Mesendoderm (in vitro differentiated cells): ENCODE data around the gene S100A7A.

Experiments
- DNase-seq: peaks from one replicate; pipeline ENCODE4 v3.0.0; 2013
- H2AK5ac ChIP-seq: 2 replicates; pipeline ENCODE4 v1.6.1; 2013; ENCODE audit warnings: low read length, inconsistent platforms
- H2BK120ac ChIP-seq: 2 replicates; pipeline ENCODE4 v1.6.1; 2013; ENCODE audit warnings: low read depth, mild to moderate bottlenecking, low read length, moderate library complexity, mixed read lengths
- H2BK15ac ChIP-seq: replicated peaks from 2 replicates; pipeline ENCODE4 v1.6.1; 2013; ENCODE audit warnings: low read depth, mild to moderate bottlenecking, moderate library complexity
- H2BK5ac ChIP-seq: 2 replicates; pipeline ENCODE4 v1.6.1; 2013; ENCODE audit warnings: low read length, inconsistent platforms
- H3K18ac ChIP-seq: 2 replicates; pipeline ENCODE4 v1.6.1; 2013; ENCODE audit warnings: mild to moderate bottlenecking, low read length, mixed read lengths
- H3K23ac ChIP-seq: one replicate; pipeline ENCODE4 v1.6.1; 2013; ENCODE audit warnings: low read length
- H3K27ac ChIP-seq: 2 replicates; pipeline ENCODE4 v1.5.1; 2013; ENCODE audit warnings: low read depth, mild to moderate bottlenecking, inconsistent platforms, low read length, moderate library complexity
- H3K27me3 ChIP-seq: 2 replicates; pipeline ENCODE4 v1.6.1; 2013; ENCODE audit warnings: low read length, control low read depth, mild to moderate bottlenecking, inconsistent platforms; ENCODE audit not compliant: insufficient read depth, poor library complexity
- H3K36me3 ChIP-seq: 2 replicates; pipeline ENCODE4 v1.6.1; 2013; ENCODE audit warnings: low read length, inconsistent platforms; ENCODE audit not compliant: control insufficient read depth, insufficient read depth
- H3K4ac ChIP-seq: one replicate; pipeline ENCODE4 v1.6.1; 2013; ENCODE audit warnings: low read depth, mild to moderate bottlenecking, low read length, moderate library complexity
- H3K4me1 ChIP-seq: 2 replicates; pipeline ENCODE4 v1.6.1; 2013; ENCODE audit warnings: low read depth, low read length, inconsistent platforms; ENCODE audit not compliant: control insufficient read depth
- H3K4me2 ChIP-seq: 2 replicates; pipeline ENCODE4 v1.6.1; 2013; ENCODE audit warnings: low read length
- H3K4me3 ChIP-seq: 2 replicates; pipeline ENCODE4 v1.5.1; 2013; ENCODE audit warnings: mild to moderate bottlenecking, low read length
- H3K56ac ChIP-seq: one replicate; pipeline ENCODE4 v1.6.1; 2013; ENCODE audit warnings: low read length
- H3K79me1 ChIP-seq: 2 replicates; pipeline ENCODE4 v1.6.1; 2013; ENCODE audit warnings: low read length, inconsistent platforms
- H3K79me2 ChIP-seq: 2 replicates; pipeline ENCODE4 v1.6.1; 2013; ENCODE audit warnings: mild to moderate bottlenecking, low read length; ENCODE audit not compliant: control insufficient read depth, insufficient read depth
- H3K9ac ChIP-seq: 2 replicates; pipeline ENCODE4 v1.6.1; 2013; ENCODE audit warnings: low read length, inconsistent platforms
- H4K5ac ChIP-seq: one replicate; pipeline ENCODE4 v1.6.1; 2013; ENCODE audit warnings: low read length
- H4K8ac ChIP-seq: one replicate; pipeline ENCODE4 v1.6.1; 2013; ENCODE audit warnings: low read depth, mild to moderate bottlenecking, control low read depth, low read length, moderate library complexity
- WGBS: extraction: QIAGEN DNeasy Blood & Tissue Kit; methylation state at CpG from one replicate; pipeline ENCODE4 v1.1.7; 2013; ENCODE audit warnings: low lambda C conversion rate, missing lambda C conversion rate; ENCODE audit not compliant: insufficient coverage; ENCODE audit errors: extremely low coverage; 5-methylcytosine and 5-hydroxymethylcytosine counted together

The S100A7A gene

DNA sequence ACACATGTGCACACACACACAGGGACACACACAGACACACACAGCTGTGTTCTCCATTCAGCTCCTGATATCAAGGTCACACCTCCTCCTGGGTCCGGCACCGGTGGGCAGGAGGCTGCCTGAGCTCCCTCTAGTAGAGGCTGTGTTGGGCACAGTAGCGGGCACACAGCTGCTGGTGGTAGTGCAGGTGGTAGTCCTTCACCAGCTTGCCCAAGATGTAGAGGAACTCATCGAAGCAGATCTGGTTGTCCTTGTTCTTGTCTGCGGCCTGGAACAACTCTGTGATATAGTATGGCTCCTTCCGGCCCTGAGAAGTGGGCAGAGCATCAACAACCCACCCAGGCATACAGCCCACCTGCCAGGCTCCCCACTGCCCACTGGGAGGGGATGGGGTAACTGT, 19.9 kb upstream of the S100A7A start:
- Histone ChIP-seq H3K27me3 (no peaks in the 10 kb centered on the region), H2BK15ac (no peak overlapping the region), H3K4ac (no peak overlapping the region), H3K18ac (no peak overlapping the region), H3K27ac (no peak overlapping the region), H4K8ac (no peak overlapping the region), H2BK120ac (no peak overlapping the region), H3K4me1 (no peaks in the 10 kb centered on the region), H3K4me2 (no peak overlapping the region), H2BK5ac (no peak overlapping the region), H3K4me3 (no peak overlapping the region), H4K5ac (no peak overlapping the region), H3K56ac (no peak overlapping the region), H3K79me1 (no peaks in the 10 kb centered on the region), H2AK5ac (no peak overlapping the region), H3K9ac (no peak overlapping the region), H3K36me3 (no peaks in the 10 kb centered on the region), H3K23ac (no peak overlapping the region), H3K79me2 (no peaks in the 10 kb centered on the region)
- no peak for DNase-seq
- WGBS, result no CpG with 5 or more reads among the region's 6 CpGs

GRCh38 chr1:153397051-153397923, 19.0 kb upstream of the S100A7A start:
- H3K18ac ChIP-seq, result no peak overlapping the region
- H3K79me1 ChIP-seq, result no peaks in the 10 kb centered on the region
- H3K4me3 ChIP-seq, result no peak overlapping the region
- no peak overlapping the region for H3K56ac ChIP-seq
- no peak overlapping the region for H3K9ac ChIP-seq
- no peak overlapping the region for H3K4ac ChIP-seq
- no peak overlapping the region for H3K23ac ChIP-seq
- no peak overlapping the region for H3K27ac ChIP-seq
- no peaks in the 10 kb centered on the region for H3K27me3 ChIP-seq
- DNase-seq, result no peak
- H2BK5ac ChIP-seq, result no peak overlapping the region
- no peak overlapping the region for H2BK120ac ChIP-seq
- H2AK5ac ChIP-seq, result no peak overlapping the region
- no peak overlapping the region for H4K5ac ChIP-seq
- H4K8ac ChIP-seq, result no peak overlapping the region
- no CpG with 5 or more reads among the region's 19 CpGs for WGBS
- H3K36me3 ChIP-seq, result no peaks in the 10 kb centered on the region
- no peaks in the 10 kb centered on the region for H3K79me2 ChIP-seq
- no peaks in the 10 kb centered on the region for H3K4me1 ChIP-seq
- no peak overlapping the region for H2BK15ac ChIP-seq
- no peak overlapping the region for H3K4me2 ChIP-seq

- Histone ChIP-seq H3K9ac (no peak overlapping the region), H3K79me1 (no peaks in the 10 kb centered on the region), H4K8ac (no peak overlapping the region), H2AK5ac (no peak overlapping the region), H3K4me1 (no peaks in the 10 kb centered on the region), H3K18ac (no peak overlapping the region), H2BK5ac (no peak overlapping the region), H3K4me2 (no peak overlapping the region), H3K79me2 (no peaks in the 10 kb centered on the region), H3K4ac (no peak overlapping the region), H3K27ac (no peak overlapping the region), H2BK120ac (no peak overlapping the region), H4K5ac (no peak overlapping the region), H3K4me3 (no peak overlapping the region), H3K36me3 (no peaks in the 10 kb centered on the region), H3K27me3 (no peaks in the 10 kb centered on the region), H2BK15ac (no peak overlapping the region), H3K23ac (no peak overlapping the region), H3K56ac (no peak overlapping the region)
- no CpG with 5 or more reads among the region's 6 CpGs for WGBS
- no peak for DNase-seq
Measured at GRCh38 chr1:153397924-153398651, 18.2 kb upstream of the S100A7A start.

GRCh38 chr1:153399401-153400055, 16.8 kb upstream of the S100A7A start:
- Histone ChIP-seq H3K4me3 (no peak overlapping the region), H3K23ac (no peak overlapping the region), H4K8ac (no peak overlapping the region), H2BK5ac (no peak overlapping the region), H3K79me1 (no peaks in the 10 kb centered on the region), H3K4me2 (no peak overlapping the region), H3K9ac (no peak overlapping the region), H2AK5ac (no peak overlapping the region), H3K4me1 (no peaks in the 10 kb centered on the region), H3K4ac (no peak overlapping the region), H3K27me3 (no peaks in the 10 kb centered on the region), H3K18ac (no peak overlapping the region), H3K36me3 (no peaks in the 10 kb centered on the region), H3K56ac (no peak overlapping the region), H4K5ac (no peak overlapping the region), H2BK120ac (no peak overlapping the region), H2BK15ac (no peak overlapping the region), H3K27ac (no peak overlapping the region), H3K79me2 (no peaks in the 10 kb centered on the region)
- WGBS, result no CpG with 5 or more reads among the region's 7 CpGs
- DNase-seq, result no peak

DNA sequence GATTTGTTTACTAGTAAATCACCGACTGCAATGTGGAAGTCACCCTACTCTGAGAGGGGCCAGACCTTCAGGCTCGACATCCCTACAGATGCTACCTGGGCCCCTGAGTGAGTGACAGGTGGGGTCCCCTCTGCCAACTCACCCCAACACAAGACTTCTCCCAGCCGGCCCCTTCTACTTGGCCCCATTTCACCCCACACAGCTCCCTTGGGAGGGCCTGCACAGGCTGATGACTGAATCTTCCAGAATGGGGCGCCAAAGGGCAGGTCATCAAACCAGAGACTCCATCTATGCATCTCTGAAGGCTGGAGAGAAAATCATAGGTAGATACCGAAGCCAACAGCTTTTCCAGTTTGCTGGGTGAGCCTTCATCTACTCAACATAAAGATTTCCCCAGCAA, 16.1 kb upstream of the S100A7A start:
- Histone ChIP-seq H3K27ac (no peak overlapping the region), H3K4me3 (no peak overlapping the region), H2AK5ac (no peak overlapping the region), H3K4me1 (no peaks in the 10 kb centered on the region), H2BK5ac (no peak overlapping the region), H3K56ac (no peak overlapping the region), H4K8ac (no peak overlapping the region), H3K9ac (no peak overlapping the region), H2BK120ac (no peak overlapping the region), H3K36me3 (no peaks in the 10 kb centered on the region), H3K27me3 (no peaks in the 10 kb centered on the region), H3K79me2 (no peaks in the 10 kb centered on the region), H3K4ac (no peak overlapping the region), H3K4me2 (no peak overlapping the region), H3K79me1 (no peaks in the 10 kb centered on the region), H3K23ac (no peak overlapping the region), H2BK15ac (no peak overlapping the region), H3K18ac (no peak overlapping the region), H4K5ac (no peak overlapping the region)
- no peak for DNase-seq
- no CpG with 5 or more reads among the region's 5 CpGs for WGBS
